CD8-positive, alpha-beta memory T cell (primary cell): ENCODE results near the gene ZNF750. TPM values are rescaled to one million over a fixed set of nuclear protein-coding genes. Genes with fewer than 3 reads are reported as not detected.
A peak's percentile ranks its signal among the peaks of the same experiment; 100 is the strongest.

Source experiments
- CTCF ChIA-PET: fragments of 350-600 bp; sonication (Branson Sonifier 250); formaldehyde crosslinking; loops from one replicate; lab custom pipeline; 2021; ENCODE audit warnings: antibody characterized with exemption; lab: Charles Lee
- POLR2A ChIA-PET: fragments of 350-600 bp; sonication (Branson Sonifier 250); formaldehyde crosslinking; loops from one replicate; lab custom pipeline; 2021; ENCODE audit warnings: antibody characterized with exemption; lab: Charles Lee
- DNase-seq, 5 donors: peaks; one replicate each; pipeline versions ENCODE4 v3.0.0 to v3.0.0-alpha.2; 2020 to 2022; ENCODE audit warnings: mixed read lengths in 1 of 5
- H3K27ac ChIP-seq: one replicate; pipeline ENCODE4 v1.7.0; 2013; ENCODE audit warnings: low read depth, mild to moderate bottlenecking, low read length, moderate library complexity
- H3K27me3 ChIP-seq: 2 replicates; pipeline ENCODE4 v1.7.0; 2013; ENCODE audit warnings: low read length, mild to moderate bottlenecking; ENCODE audit not compliant: insufficient read depth, poor library complexity, severe bottlenecking
- H3K36me3 ChIP-seq: 2 replicates; pipeline ENCODE4 v1.7.0; 2013; ENCODE audit warnings: mild to moderate bottlenecking, low read length, moderate library complexity; ENCODE audit not compliant: insufficient read depth
- H3K4me1 ChIP-seq: 2 replicates; pipeline ENCODE4 v1.7.0; 2013; ENCODE audit warnings: mild to moderate bottlenecking, low read length, moderate library complexity; ENCODE audit not compliant: insufficient read depth
- H3K4me3 ChIP-seq: 2 replicates; pipeline ENCODE4 v1.7.0; 2013; ENCODE audit warnings: mild to moderate bottlenecking, low read length
- H3K9me3 ChIP-seq: 2 replicates; pipeline ENCODE4 v1.7.0; 2013; ENCODE audit warnings: mild to moderate bottlenecking, low read length
- H3K27ac Mint-ChIP-seq, 8 donors: one replicate each; pipeline ENCODE4 v1.8.0; 2020 to 2021; ENCODE audit warnings: mixed read lengths in 8 of 8, mild to moderate bottlenecking in 6 of 8, inconsistent platforms in 3 of 8, moderate library complexity in 3 of 8
- H3K27me3 Mint-ChIP-seq, 2 donors: one replicate each; pipeline ENCODE4 v1.8.0; 2020 to 2021; ENCODE audit warnings: mixed read lengths in 2 of 2, mild to moderate bottlenecking in 1 of 2, moderate library complexity in 1 of 2
- H3K36me3 Mint-ChIP-seq, 3 donors: one replicate each; pipeline ENCODE4 v1.8.0; 2020 to 2021; ENCODE audit warnings: mixed read lengths in 3 of 3, inconsistent platforms in 1 of 3, mild to moderate bottlenecking in 1 of 3
- H3K4me1 Mint-ChIP-seq, 3 donors: one replicate each; pipeline ENCODE4 v1.8.0; 2020 to 2021; ENCODE audit warnings: mixed read lengths in 3 of 3, inconsistent platforms in 1 of 3, mild to moderate bottlenecking in 1 of 3
- H3K4me3 Mint-ChIP-seq, 7 donors: one replicate each; pipeline ENCODE4 v1.8.0; 2020 to 2021; ENCODE audit warnings: mixed read lengths in 7 of 7, mild to moderate bottlenecking in 6 of 7, moderate library complexity in 4 of 7, inconsistent platforms in 2 of 7
- H3K9me3 Mint-ChIP-seq, 5 donors: one replicate each; pipeline ENCODE4 v1.8.0; 2020 to 2022; ENCODE audit warnings: mixed read lengths in 5 of 5, mild to moderate bottlenecking in 3 of 5, moderate library complexity in 2 of 5, inconsistent platforms in 1 of 5
- polyA plus RNA-seq: library from polyadenylated mRNA; unstranded; fragments of 300-500 nt; fragmentation: Illumina TruSeq; gene quantifications from one replicate; pipeline ENCODE4 v1.2.3, GENCODE V29; 2021
- total RNA-seq, 2 experiments: library from RNA; stranded (reverse); gene quantifications; one replicate each; pipeline ENCODE4 v1.2.3, GENCODE V29; 2021

The ZNF750 gene
- total and polyA plus RNA-seq, 3 experiments from 2014 or later, result not detected

DNA sequence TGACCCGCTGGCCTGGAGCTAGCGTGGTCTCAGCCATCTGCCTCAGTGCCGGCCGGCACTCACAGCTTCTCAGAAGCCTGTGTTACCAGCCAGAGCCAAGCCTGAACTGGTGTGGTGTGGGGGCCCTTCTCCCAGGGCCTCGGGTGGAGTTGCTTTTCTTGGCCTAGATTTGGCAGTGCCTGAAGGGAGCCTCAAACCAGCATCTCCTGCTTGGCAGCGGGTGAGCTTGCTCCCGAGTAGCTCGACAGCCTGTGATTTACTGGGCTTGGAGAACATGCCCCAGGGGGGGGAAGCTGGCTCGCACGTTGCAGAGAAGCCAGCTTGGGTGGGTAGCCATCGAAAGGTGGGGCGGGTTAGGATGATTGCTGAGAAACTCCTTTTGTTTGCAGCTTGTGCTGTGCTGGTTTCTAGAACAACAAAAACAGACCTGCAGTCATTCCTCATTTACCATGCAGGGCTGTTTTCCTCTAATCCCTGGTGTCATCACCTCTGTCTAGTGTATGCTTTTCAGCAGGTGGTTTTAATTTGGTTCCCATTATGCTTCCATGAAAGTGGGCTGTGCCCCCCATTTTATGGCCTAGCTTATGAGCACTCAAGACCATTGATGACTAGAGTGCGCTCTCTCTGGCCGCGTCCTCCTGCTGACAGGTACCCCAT is 45.7 kb downstream of the ZNF750 start:
- Histone ChIP-seq H3K4me1 (no peaks in the 10 kb centered on the region), H3K27me3 (no peaks in the 10 kb centered on the region), H3K9me3 (no peaks in the 10 kb centered on the region), H3K4me3 (no peak overlapping the region), H3K36me3 (no peaks in the 10 kb centered on the region), H3K27ac (no peak overlapping the region)
- peaks cover 3 to 5% (median 4%) of the 10 kb centered on the region in 3 donors for H3K4me1 Mint-ChIP-seq
- H3K4me3 Mint-ChIP-seq, result no peak overlapping the region
- POLR2A ChIA-PET, result no interaction called here
- H3K36me3 Mint-ChIP-seq, result peaks cover 0 to 42% (median 9%) of the 10 kb centered on the region in 3 donors
- H3K27ac Mint-ChIP-seq, result peak overlapping the region in 1 of 8 donors; percentile 36
- H3K27me3 Mint-ChIP-seq, result no peaks in the 10 kb centered on the region
- CTCF ChIA-PET, result interaction anchor here (1.4 kb wide), 1 partner anchor 132 kb away, joined by 3 read pairs; no protein-coding TSS in a partner anchor
- DNase-seq, result no peak
- no peaks in the 10 kb centered on the region for H3K9me3 Mint-ChIP-seq

DNA sequence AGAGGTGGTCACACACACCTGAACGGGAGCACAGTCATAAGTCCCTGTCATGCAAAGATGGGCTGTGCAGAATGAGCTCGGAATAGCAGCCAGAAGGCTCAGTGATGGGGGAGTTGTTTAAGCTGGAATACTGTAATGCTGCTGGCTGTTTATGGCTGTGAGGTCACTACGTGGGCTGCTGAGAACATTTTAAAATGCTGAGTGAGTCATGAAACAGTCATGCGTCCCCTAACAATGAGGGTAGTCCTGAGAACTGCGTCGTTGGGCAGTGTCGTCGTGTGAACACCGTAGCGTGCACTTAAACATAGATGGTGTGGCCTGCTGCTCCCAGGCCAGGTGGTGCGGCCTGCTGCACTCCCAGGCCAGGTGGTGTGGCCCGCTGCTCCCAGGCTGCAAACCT is 48.3 kb downstream of the ZNF750 start:
- no peaks in the 10 kb centered on the region for H3K9me3 Mint-ChIP-seq
- Histone ChIP-seq H3K36me3 (no peaks in the 10 kb centered on the region), H3K27me3 (no peaks in the 10 kb centered on the region), H3K4me1 (no peaks in the 10 kb centered on the region), H3K4me3 (no peak overlapping the region), H3K27ac (no peak overlapping the region), H3K9me3 (no peaks in the 10 kb centered on the region)
- no peak overlapping the region for H3K4me3 Mint-ChIP-seq
- peaks cover 0 to 35% (median 12%) of the 10 kb centered on the region in 3 donors for H3K36me3 Mint-ChIP-seq
- CTCF ChIA-PET, result interaction anchor here (2.1 kb wide), 1 partner anchor 10 kb away, joined by 4 read pairs; no protein-coding TSS in a partner anchor
- peak overlapping the region in 2 of 8 donors; percentile 11 to 33 for H3K27ac Mint-ChIP-seq
- peaks cover 5 to 14% (median 12%) of the 10 kb centered on the region in 3 donors for H3K4me1 Mint-ChIP-seq
- POLR2A ChIA-PET, result no interaction called here
- no peak for DNase-seq
- H3K27me3 Mint-ChIP-seq, result no peaks in the 10 kb centered on the region

DNA sequence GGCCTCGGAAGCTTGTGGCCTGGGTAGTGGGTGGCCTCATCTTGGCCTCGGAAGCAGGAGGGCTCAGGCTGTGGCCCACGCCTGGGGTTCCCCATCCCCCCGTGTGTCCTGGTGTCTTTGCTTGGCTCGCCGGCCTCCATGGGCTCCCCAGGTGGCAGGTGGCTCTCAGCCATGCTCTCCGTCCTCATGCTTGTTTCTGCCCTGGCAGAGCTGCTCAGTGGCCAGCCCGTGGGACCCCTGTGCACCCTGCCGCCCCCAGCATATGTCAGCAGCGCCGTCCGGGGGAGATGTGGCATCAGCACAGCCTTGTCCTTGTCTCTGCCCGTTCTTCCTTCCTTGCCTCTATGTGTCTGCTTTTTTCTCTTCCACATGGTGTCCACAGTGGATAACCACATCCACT is 49.4 kb downstream of the ZNF750 start:
- Histone ChIP-seq H3K36me3 (no peaks in the 10 kb centered on the region), H3K9me3 (no peaks in the 10 kb centered on the region), H3K4me3 (no peak overlapping the region), H3K4me1 (no peaks in the 10 kb centered on the region), H3K27ac (no peak overlapping the region), H3K27me3 (no peaks in the 10 kb centered on the region)
- ChIA-PET CTCF (no interaction called here), POLR2A (no interaction called here)
- H3K4me3 Mint-ChIP-seq, result no peak overlapping the region
- H3K36me3 Mint-ChIP-seq, result peaks cover 0 to 33% (median 10%) of the 10 kb centered on the region in 3 donors
- H3K9me3 Mint-ChIP-seq, result no peaks in the 10 kb centered on the region
- H3K27ac Mint-ChIP-seq, result peak overlapping the region in 1 of 8 donors; percentile 45
- no peaks in the 10 kb centered on the region for H3K27me3 Mint-ChIP-seq
- no peak for DNase-seq
- peaks cover 5 to 14% (median 12%) of the 10 kb centered on the region in 3 donors for H3K4me1 Mint-ChIP-seq

DNA sequence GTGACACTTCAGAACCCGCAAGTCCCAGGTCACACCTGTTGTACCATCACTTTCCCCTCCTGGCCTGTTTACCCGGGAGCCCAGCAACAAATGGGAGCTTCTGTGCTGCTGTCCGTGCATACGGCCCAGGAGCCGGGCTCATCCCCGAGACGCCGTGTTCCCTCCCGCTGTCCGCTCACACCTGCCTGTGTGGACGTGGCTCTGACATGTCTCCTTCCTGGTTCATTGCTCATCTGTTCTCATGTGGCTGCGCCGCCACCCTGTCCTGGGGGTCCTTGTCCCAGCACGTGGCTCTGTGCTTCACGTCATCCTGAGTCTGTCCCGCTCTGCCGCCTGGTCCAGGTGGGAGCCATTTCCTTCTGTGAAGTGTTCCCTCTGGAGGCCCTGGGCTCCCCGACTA is 50.0 kb downstream of the ZNF750 start:
- Mint-ChIP-seq H3K27ac (peak overlapping the region in 3 of 8 donors; percentile 17 to 80 (median 63)), H3K4me1 (peaks cover 5 to 14% (median 12%) of the 10 kb centered on the region in 3 donors), H3K36me3 (peaks cover 0 to 30% (median 8%) of the 10 kb centered on the region in 3 donors), H3K27me3 (no peaks in the 10 kb centered on the region), H3K9me3 (no peaks in the 10 kb centered on the region), H3K4me3 (no peak overlapping the region)
- POLR2A ChIA-PET, result no interaction called here
- H3K27me3 ChIP-seq, result no peaks in the 10 kb centered on the region
- CTCF ChIA-PET, result no interaction called here
- H3K4me3 ChIP-seq, result no peak overlapping the region
- no peaks in the 10 kb centered on the region for H3K36me3 ChIP-seq
- no peak for DNase-seq
- H3K9me3 ChIP-seq, result no peaks in the 10 kb centered on the region
- no peaks in the 10 kb centered on the region for H3K4me1 ChIP-seq
- H3K27ac ChIP-seq, result no peak overlapping the region

DNA sequence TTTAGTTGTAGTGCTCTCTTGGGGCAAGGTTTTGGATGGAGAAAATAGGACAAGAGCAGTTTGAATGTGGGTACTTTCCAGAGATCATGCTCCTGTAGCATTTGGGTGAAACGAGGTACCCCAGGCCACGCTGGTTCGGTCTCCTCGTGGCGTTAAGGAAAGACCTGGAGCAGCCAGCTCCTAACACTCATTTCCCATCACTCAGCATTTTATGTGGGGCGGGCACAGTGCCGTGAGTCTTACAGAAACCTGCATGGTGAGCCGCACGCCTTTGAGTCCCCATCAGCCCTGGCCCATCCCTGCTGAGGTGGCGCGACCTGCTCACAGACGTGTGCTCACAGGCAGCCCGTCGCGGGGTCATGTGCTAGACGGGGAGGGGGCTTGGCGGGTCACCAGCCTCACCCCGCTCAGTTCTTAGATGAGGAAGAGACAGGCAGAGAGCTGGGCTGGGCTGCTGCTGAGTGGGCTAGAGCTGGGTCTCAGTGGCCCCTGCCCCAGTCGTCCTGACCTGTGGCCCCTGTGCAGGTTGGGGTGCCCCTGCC is 50.7 kb downstream of the ZNF750 start:
- Histone ChIP-seq H3K4me3 (no peak overlapping the region), H3K27ac (no peak overlapping the region), H3K9me3 (no peaks in the 10 kb centered on the region), H3K36me3 (peaks cover 6% of the 10 kb centered on the region), H3K4me1 (no peaks in the 10 kb centered on the region), H3K27me3 (no peaks in the 10 kb centered on the region)
- DNase-seq, result no peak
- CTCF ChIA-PET, result interaction anchor here (1.2 kb wide), 1 partner anchor 12 kb away, joined by 3 read pairs; no protein-coding TSS in a partner anchor
- peak overlapping the region in 3 of 8 donors; percentile 7 to 70 (median 30) for H3K27ac Mint-ChIP-seq
- H3K4me1 Mint-ChIP-seq, result peaks cover 5 to 14% (median 12%) of the 10 kb centered on the region in 3 donors
- H3K9me3 Mint-ChIP-seq, result no peaks in the 10 kb centered on the region
- H3K36me3 Mint-ChIP-seq, result peaks cover 0 to 36% (median 8%) of the 10 kb centered on the region in 3 donors
- POLR2A ChIA-PET, result no interaction called here
- H3K4me3 Mint-ChIP-seq, result no peak overlapping the region
- H3K27me3 Mint-ChIP-seq, result no peaks in the 10 kb centered on the region

DNA sequence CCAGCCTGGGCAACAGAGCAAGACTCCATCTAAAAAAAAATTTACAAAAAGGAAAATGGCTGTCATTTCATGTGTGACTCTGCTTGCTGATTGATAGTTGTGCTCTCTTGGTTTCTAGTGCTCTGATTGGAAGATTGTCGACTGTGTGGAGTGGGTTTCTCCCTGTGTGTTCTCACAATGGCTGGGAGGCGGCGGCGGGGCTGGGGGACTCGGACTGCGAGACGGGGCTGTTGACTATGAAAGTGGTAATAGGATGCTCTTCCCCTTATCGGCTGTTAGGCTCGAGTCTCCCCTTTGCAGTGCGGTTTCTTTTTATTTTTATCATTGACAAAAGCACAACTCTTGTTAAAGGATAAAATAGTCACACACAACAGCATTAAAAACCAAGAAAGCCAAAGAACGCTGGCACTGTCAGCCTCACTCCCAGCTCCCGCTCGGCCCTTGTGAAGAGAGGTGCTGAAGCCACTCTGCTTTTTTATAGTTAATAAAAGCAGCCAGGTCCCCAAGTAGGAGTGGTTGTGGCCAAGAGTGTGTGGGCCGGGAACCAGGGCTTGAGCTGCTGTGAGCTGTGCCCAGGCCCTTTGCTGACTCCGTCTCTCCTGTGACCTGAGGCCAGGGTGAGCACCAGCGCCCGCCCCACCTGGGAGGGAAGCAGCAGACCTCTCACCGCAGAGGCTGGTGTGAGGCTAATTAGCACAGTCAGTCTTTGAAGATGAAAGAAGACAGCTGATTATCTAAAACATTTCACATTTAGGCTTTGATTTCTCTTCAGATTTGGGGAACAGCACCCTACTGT is 51.4 kb downstream of the ZNF750 start:
- Mint-ChIP-seq H3K4me3 (no peak overlapping the region), H3K4me1 (peaks cover 5 to 14% (median 12%) of the 10 kb centered on the region in 3 donors), H3K27ac (peak overlapping the region in 4 of 8 donors; percentile 7 to 70 (median 28)), H3K27me3 (no peaks in the 10 kb centered on the region), H3K36me3 (peaks cover 0 to 40% (median 8%) of the 10 kb centered on the region in 3 donors), H3K9me3 (no peaks in the 10 kb centered on the region)
- H3K36me3 ChIP-seq, result peaks cover 12% of the 10 kb centered on the region
- no peaks in the 10 kb centered on the region for H3K27me3 ChIP-seq
- CTCF ChIA-PET, result interaction anchor here (1.2 kb wide), 1 partner anchor 12 kb away, joined by 3 read pairs; no protein-coding TSS in a partner anchor
- H3K4me1 ChIP-seq, result no peaks in the 10 kb centered on the region
- H3K27ac ChIP-seq, result no peak overlapping the region
- POLR2A ChIA-PET, result no interaction called here
- no peaks in the 10 kb centered on the region for H3K9me3 ChIP-seq
- no peak overlapping the region for H3K4me3 ChIP-seq
- DNase-seq, result no peak

DNA sequence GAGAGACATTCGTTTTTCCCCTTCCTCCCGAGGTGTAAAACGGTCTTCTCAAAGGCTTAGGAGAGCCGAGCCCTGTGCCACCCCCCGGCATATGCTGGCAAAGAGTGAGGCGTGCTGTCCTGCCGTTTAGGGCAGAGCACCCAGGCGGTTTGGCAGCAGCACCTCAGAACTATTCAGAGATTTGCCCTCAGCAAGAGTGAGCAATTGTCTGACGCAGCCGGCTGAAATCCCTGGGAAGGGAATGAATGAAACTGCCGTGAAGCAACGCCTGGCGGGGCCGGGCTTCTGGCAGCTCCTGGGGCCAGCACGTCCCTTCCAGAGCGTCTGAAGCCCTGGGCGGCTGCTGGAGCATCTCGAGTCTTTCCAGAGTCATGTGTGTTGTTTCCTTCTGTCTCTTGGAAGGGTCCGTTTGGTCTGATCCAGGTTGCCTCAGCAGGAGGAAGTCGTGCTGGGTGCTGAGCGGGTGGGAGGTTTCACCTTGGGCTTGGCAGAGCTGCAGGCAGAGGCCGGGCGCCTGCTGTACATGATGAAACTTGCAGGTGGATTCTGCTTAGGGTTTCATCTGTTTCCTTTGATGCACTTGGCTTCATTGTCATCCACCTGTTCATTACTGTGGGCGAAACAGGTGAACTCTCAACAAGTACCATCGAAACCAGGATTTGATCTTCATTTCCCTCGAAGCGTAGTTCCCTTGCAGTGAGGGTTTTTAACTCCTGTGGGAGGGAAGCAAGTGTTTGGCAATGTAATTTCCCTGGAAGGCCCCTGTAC is 52.6 kb downstream of the ZNF750 start:
- Histone ChIP-seq H3K9me3 (no peaks in the 10 kb centered on the region), H3K4me1 (no peaks in the 10 kb centered on the region), H3K27me3 (no peaks in the 10 kb centered on the region), H3K4me3 (no peak overlapping the region), H3K36me3 (peaks cover 13% of the 10 kb centered on the region), H3K27ac (no peak overlapping the region)
- ChIA-PET CTCF (no interaction called here), POLR2A (no interaction called here)
- H3K27me3 Mint-ChIP-seq, result no peaks in the 10 kb centered on the region
- H3K9me3 Mint-ChIP-seq, result no peaks in the 10 kb centered on the region
- peak overlapping the region in 2 of 8 donors; percentile 8 to 29 for H3K27ac Mint-ChIP-seq
- no peak for DNase-seq
- H3K4me1 Mint-ChIP-seq, result peaks cover 7 to 18% (median 13%) of the 10 kb centered on the region in 3 donors
- peaks cover 0 to 46% (median 7%) of the 10 kb centered on the region in 3 donors for H3K36me3 Mint-ChIP-seq
- no peak overlapping the region for H3K4me3 Mint-ChIP-seq
